ENCODE results near the gene UBN2.
"Not testable (repeated sequence)": the region's sequence is repeated elsewhere in the genome, so short reads cannot be mapped to it uniquely, and the experiment has no call there.

UBN2 gene

DNA sequence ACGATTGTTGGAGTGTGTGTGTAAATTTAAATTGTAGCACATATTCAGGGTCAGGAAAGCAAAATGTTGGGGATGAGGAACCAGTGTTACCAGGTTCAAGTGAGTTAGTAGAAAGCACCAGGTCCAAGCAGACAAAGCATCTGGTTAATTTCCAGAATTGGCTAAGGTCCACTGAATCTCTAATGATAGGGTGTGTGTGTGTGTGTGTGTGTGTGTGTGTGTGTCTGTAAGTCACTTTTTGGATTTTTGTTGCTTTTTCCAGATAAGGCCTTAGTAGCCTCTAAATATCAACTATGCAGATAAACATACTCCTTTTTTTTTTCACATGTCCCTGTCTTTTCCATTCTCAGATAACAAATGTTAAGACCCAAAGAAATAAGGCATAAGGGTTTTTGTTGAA lies 73.5 kb downstream of the UBN2 start:
- DNase-seq = no peak

DNA sequence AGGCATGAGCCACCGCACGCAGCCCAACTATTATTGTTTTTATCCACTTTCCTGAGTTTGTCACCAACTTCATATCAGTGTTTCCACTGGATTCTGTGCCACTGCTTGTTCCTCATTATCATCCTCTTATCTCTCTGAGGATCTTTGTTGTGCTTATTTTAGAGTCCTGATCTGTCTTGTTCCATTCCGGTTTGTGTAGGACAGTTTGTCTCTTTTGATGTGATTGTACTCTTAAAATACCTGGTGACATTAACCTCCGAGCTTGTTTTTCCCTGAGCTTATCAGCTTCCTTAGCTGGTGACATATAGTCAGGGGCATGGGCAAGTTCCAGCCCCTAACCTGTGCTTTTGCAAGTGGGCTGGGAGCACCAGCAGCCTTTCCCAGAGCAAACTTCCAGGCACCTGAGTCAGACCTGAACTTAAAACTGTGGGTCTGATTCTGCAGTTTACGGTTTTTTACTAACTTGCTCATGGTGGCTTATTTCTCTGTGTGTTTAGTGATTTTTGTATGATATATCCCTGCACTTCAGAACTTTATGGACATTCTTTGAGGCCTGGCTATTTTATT lies 87.0 kb downstream of the UBN2 start:
- DNase-seq = no peak

DNA sequence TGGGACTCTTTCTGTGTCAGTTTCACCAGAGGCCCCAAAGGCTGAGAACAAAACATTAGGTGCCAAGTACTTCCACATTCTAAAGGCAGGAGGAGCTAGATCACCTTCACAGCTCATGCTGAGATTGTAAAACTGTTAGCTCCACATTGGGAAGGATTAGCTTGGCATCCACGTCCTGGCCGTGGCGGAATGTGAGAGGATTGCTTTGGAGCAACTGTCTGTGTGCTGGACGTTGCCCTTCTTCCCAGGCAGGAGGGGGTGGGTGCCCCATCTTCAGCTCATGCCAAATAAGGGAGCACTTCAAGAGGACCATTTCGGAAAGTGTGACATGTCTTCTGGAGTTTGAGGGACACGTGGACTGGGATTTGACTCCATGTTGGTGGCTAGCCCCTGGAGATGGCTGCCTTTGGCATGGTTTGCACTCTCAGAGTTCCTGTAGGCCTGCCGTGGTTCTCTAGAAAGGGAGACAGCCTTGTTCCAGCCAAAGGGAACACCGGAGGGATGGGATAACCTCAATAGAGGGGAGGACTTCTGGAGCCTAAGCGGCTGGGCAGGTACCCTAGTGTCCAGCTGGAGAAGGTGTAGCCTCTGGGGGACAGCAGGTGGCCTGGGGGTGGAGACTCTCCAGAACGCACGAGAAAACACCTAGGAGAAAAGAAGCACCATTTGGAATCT lies 90.2 kb downstream of the UBN2 start:
- no peak for DNase-seq

DNA sequence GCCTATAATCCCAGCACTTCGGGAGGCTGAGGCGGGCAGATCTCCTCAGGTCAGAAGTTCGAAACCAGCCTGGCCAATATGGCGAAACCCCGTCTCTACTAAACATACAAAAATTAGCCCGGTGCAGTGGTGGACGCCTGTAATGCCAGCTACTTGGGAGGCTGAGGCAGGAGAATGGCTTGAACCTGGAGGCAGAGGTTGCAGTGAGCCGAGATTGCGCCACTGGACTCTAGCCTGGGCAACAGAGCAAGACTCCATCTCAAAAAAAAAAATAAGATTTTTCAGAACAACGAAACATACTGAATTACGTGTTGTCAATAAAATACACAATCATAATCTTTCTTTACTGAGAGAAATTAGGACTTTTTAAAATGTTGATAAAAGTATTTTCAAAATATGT lies 93.7 kb downstream of the UBN2 start:
- DNase-seq = not testable (repeated sequence)

DNA sequence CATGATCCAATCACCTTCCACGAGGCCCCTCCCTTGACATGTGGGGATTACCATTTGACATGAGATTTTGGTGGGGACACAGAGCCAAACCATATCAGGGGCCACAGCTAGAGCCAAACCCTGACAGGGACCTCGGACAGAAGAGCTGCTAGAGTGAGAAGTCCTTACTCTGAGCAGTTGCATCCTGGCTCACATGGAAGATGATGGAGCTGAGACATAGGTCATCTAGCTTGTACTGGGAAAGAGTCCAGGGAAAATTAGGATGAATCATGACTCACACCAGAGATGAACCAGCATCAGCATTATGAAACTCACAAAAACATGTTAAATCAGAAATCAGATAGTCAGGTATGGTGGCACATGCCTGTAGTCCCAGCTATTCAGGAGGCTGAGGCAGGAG lies 97.3 kb downstream of the UBN2 start:
- peak; percentile 5 for DNase-seq

DNA sequence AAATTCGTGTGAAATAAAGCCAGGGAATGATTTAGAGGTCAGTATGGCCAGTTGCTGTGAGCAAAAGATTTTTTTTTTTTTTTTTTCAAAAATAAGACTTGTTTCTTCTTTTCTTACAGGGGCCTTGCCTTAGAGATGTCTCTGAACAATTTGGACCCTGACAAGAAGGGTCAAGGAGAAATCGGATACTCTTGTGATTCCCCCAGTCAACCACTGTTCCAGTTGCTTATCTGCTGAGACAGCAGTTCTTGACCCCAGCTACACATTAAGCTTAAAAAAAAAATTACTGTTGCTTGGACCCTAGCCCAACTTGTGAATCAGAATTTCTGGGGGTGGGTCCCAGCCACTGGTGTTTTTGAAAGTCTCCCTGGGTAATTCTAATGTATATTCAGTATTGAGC lies 98.1 kb downstream of the UBN2 start:
- no peak for DNase-seq

DNA sequence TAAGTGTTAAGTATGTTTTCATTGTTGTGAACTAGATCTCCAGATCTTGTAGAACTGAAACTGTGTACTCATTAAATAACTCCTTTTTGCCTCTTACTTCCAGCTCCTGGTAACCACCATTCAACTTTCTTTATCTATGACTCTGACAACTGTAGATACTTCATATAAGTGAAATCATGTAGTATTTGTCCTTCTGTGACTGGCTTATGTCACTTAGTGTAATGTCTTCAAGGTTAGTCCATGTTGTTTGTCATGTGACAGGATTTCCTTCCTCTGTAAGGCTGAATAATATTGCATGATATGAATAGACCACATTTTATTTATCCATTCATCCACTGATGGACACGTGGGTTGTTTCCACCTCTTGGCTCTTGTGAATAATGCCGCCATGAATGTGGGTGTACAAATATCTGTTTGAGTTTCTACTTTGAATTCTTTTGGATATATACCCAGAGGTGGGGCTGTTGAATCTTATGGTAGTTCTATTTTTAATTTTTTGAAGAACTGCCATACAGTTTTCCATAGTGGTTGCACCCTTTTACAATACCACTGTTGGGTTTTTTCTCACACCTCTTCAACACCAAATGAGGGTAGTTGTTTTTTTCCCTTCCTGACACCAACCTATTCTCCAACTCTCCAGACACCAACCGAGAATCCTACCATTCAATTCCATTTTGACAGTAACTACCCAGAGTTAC lies 99.4 kb downstream of the UBN2 start:
- no peak for DNase-seq

DNA sequence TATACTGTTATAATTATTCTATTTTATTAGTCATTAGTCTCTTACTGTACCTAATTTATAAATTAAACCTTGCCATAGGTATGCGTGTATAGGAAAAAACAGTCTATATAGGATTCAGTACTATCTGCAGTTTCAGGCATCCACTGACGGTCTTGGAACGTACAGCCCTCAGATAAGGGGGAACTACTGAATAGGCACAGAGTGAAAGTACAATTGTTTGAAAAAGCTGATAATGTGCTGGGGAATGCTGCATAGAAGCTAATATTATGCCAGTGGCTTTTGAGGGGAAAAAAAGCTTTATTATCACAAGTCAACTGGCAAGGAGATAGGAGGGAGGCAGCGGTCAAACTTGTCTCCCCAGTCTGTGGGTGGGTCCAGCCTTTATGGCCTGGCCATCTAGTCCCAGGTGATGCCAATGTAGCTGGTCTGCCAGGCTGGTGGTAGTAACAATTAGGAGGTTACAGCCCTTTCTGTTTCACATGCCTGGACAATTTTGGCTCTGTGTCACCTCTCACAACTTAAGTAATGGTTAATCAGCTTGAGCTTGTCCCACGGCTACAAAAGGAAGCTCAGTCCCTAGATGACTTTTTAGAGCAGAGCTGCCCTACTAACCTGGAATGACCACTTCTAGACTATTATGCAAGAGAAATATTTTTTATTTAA lies 101.8 kb downstream of the UBN2 start:
- DNase-seq = no peak

DNA sequence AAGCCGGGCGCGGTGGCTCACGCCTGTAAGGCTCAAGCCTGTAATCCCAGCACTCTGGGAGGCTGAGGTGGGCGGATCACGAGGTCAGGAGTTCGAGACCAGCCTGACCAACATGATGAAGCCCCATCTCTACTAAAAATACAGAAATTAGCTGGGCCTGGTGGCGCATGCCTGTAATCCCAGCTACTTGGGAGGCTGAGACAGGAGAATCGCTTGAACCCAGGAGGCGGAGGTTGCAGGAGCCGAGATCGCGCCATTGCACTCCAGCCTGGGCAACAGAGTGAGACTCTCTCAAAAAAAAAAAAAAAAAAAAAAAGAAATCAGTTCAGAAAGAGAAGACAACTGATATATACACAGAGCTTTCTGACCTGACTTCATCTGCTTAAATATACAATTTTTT lies 102.4 kb downstream of the UBN2 start:
- not testable (repeated sequence) for DNase-seq

DNA sequence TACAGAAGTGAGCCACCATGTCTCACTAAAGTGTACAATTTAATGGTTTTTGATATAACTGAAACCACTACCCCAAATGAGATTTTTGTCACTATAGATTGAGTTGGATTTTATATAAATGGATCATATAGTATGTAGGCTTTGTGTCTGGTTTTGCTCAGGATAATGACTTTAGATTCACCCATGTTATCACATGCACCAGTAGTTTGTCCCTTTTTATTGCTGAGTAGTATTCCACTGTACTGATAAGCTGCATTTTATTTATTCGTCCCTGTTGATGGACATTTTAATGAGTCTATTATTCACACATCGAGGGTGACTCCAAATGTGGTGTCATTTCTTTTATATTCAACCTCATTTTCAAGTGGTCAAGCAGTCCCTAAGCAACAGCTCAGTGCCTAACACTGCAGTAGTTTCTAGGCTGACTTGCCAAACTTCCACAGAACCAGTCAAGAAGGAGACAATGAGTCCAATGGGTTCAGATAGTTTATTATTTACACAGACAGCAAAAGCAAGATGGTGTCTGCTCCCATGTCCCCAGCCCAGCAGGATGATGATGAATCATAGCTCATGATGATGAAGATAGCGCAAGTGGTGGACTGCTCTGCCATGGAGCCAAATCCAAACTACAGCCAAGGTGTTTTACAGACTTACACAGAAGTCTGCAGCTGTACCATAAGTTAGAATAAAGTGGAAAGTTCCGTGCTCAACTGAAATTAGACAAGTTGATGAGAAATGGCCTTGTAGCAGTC lies 103.5 kb downstream of the UBN2 start:
- DNase-seq = no peak

DNA sequence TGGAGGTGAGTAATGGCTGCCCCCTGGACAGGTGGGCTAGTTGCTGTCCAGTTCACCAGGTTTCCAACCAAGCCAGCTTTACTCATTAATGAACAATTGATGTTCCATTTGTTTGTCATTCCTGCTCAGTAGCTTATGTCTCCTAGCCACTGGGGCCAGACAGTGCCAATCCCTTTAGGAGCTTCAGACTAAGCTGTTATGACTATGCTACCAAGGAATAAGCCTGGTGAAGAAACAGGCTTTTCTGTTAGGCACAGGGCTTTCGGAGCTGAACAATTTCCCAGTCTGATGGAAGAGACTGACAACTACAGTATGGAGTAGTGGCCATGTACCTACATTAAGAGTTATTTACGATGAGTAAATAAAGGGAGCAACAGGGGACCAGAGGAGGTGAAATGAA lies 108.0 kb downstream of the UBN2 start:
- no peak for DNase-seq

DNA sequence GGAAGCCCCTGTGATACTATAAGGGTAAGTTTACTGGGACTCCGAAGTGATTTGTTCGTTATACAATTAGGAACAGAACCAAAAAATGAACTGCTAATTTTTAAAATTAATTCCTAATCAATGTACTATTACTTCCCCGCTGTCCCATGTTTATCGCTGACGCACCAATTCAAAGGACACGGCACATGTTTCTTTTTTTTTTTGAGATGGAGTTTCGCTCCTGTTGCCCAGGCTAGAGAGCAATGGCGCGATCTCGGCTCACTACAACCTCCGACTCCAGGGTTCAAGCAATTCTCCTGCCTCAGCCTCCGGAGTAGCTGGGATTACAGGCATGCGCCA lies 108.6 kb downstream of the UBN2 start:
- DNase-seq = no peak

DNA sequence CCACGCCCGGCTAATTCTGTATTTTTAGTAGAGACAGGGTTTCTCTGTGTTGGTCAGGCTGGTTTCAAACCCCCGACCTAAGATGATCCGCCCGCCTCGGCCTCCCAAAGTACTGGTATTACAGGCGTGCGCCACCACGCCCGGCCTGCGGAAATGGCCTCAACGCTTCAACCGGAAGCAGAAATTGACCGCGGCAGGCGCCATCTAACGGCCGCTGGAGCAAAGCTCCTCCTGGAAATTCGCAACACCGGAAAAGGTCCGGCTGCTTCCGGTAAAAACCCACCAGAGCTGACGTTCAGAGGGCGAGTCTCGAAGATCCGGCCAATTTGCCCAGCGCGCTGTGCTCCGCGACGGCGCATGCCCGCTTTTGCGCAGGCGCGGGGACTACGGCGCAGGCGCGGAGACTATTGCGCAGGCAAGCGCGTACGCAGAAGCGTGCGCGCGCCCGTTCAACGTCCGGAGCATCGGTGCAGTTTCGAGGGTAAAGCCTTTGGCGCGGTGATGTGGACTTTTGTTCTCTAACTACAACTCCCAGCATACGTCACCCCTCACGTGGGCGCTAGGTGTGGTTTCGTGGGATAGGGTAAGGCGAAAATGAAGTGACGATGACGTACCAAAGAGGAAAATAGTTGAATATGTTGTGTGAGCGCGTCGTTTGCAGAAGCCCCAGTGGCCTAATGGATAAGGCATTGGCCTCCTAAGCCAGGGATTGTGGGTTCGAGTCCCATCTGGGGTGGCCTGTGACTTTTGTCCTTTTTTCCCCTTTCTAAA lies 109.2 kb downstream of the UBN2 start:
- peak; percentile 96 for DNase-seq

DNA sequence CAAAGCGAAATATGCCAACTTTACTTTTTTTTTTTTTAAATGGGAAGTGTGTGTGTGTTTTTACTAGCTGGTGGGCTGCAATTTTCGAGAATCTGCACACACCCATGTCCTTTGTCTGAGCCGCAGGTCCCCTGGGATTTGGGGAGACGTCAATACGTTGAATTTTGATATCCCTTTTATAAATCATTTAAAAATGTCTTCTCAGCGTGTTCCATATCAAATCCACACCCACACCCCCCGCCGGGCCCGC lies 109.7 kb downstream of the UBN2 start:
- DNase-seq = no peak

DNA sequence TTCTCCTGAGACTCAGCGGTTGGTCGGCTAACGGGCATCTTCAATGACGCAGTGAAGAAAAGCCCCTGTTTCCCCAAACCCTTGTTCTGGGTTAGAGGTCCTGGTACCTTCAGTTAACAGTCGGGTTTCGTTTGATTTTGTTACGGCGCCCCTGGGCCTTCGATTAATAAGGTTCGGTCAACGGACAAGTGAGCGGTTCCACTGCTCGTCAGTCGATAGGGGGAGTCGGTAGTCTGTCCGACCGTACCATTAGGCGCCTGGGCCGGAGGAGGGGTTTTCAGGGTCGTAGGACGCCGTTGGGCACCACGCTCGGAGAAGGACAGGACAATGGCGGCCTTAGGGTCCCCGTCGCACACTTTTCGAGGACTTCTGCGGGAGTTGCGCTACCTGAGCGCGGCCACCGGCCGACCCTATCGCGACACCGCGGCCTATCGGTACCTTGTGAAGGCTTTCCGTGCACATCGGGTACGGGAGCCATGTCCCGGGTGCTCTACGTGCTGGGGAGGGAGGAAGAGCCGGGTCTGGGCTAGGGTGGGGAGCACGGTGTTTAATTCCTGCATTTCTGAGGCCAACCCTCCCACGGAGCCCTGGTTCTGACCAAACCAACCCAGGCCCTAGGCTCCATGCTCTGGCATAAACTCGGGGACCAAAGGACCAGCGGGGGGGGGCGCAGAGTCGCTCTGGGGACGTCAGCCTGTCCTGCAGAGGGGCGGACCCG lies 110.2 kb downstream of the UBN2 start, which contains the start of gene FMC1:
TSS of gene FMC1 (plus strand) at position 280 of the 718 bp plus-strand sequence. CDS start at position 328, 48 bp downstream.
- DNase-seq = peak; percentile 72

DNA sequence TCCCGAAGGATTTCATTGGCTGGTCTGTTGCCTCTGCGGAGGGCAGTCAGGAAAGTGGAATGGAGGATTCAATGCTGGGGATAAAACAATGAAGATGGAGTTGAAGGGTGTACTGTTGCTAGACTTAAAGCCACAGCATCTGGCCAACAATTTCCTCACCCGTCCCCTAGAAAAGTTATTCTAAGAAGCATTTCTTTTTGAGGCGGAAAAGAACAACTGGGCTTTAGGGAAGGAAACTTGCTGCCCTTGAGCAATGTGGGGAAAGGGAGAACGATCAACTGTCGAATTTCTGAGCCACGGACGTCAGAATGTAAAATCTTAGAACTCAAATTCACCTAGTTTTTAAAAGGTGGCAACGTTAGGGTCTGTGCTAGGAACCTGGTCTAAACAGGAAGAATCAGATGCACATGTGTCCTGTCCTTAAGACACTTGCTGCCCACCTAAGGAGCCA lies 110.8 kb downstream of the UBN2 start:
- peak; percentile 88 for DNase-seq

DNA sequence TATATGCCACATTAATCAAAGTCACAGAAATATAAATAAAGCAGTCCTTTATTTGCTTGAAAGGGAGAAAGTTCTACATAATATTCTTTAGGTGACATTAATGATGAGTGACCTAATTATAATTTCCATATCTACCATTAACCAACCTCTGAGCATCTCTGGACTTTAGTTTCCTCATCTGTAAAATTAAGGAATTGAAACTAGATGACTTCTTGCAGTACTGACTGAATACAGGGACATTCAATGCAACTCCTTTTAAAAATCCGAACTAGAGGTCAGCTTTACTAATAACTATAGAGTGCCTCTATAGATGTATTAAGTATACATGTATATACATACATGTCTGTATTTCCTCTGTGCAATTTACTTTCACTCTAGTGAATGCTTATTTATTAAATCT lies 114.0 kb downstream of the UBN2 start:
- no peak for DNase-seq

DNA sequence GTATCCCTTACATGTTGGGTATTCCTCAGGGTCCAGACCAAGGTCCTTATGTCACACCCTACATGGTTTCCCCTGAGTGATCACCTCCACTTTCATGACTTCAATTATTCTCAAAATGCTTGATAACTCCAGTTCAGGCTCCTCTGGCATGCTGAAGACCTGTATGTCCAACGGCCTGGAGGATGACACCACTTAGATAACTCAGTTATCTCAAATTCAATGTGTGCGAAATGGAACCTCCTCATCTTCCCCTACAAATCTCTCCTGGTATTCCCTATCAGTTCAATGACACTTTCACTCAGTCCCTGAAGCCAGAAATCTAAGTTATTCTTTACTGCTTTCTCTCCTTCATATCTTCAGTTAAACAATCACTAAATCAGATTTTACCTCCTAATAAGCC lies 120.0 kb downstream of the UBN2 start:
- DNase-seq = no peak

DNA sequence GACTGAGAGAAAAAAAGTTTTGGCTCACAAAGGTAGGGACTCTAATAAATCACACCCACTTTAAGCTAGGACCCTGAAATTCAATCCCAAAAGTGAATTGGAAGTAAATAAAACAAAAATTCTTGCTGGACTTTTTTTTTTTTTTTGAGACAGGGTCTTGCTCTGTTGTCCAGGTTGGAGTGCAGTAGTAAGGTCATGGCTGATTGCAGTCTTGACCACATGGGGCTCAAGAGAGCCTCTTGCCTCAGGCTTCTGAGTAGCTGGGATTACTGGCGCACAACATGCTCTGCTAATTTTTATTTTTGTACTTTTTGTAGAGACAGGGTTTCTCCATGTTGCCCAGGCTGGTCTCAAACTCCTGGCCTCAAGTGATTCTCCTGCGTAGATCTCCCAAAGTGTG lies 123.7 kb downstream of the UBN2 start:
- DNase-seq = no peak

DNA sequence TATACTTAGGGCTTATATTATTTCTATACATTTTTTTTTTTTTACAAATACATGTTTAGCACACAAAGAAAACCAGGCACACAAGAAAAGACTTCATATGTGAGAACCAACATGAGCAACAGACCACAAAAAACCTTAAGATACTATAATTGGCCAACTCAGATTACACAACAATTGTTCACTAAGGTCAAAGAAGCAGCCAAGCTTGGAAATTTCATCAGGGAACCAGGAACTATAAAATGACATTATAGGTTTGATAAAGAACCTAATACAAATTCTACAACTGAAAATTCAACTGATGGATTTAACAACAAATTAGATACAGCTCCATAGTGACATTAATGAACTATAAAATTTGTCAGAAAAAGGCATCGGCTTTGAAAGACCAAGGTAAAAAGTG lies 124.3 kb downstream of the UBN2 start:
- DNase-seq = no peak
